Measurements from ENCODE around the gene TMEM134. TPM values are rescaled to one million over a fixed set of nuclear protein-coding genes. Genes with fewer than 3 reads are reported as not detected.
A peak's percentile ranks its signal among the peaks of the same experiment; 100 is the strongest.

Gene TMEM134
- total RNA-seq, 1 donor from 2014 or later = 87.5 TPM

GRCh38 chr11:67505605-67506396 lies 36.8 kb upstream of the TMEM134 start:
- Histone ChIP-seq H3K27ac (replicated peaks) (peak overlapping the region; percentile 100), H3K4me1 (peaks cover 62% of the 10 kb centered on the region), H3K4me3 (peak overlapping the region; percentile 97), H3K27me3 (ENCODE audit: low read depth) (no peaks in the 10 kb centered on the region), H3K36me3 (peaks cover 22% of the 10 kb centered on the region), H3K9me3 (replicated peaks) (no peaks in the 10 kb centered on the region)
- DNase-seq = peak; percentile 87
- TF ChIP-seq, protein P1, sequence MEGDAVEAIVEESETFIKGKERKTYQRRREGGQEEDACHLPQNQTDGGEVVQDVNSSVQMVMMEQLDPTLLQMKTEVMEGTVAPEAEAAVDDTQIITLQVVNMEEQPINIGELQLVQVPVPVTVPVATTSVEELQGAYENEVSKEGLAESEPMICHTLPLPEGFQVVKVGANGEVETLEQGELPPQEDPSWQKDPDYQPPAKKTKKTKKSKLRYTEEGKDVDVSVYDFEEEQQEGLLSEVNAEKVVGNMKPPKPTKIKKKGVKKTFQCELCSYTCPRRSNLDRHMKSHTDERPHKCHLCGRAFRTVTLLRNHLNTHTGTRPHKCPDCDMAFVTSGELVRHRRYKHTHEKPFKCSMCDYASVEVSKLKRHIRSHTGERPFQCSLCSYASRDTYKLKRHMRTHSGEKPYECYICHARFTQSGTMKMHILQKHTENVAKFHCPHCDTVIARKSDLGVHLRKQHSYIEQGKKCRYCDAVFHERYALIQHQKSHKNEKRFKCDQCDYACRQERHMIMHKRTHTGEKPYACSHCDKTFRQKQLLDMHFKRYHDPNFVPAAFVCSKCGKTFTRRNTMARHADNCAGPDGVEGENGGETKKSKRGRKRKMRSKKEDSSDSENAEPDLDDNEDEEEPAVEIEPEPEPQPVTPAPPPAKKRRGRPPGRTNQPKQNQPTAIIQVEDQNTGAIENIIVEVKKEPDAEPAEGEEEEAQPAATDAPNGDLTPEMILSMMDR (IDR thresholded peaks at IDR 0.05; ENCODE audit: borderline replicate concordance) = peak; percentile 98
- intact Hi-C loops (cut with micrococcal nuclease) = loop anchor here (10.0 kb wide), 1 partner anchor 111 kb away; the partner anchor contains the start of gene RAD9A

GRCh38 chr11:67504950-67505581 lies 36.0 kb upstream of the TMEM134 start, which contains the start of gene PITPNM1:
Gene PITPNM1, minus strand, starts transcription at chr11:67505363. Its CDS starts 1,183 bp downstream, at chr11:67504180.
- Histone ChIP-seq H3K27ac (replicated peaks) (peak within 1 kb of the TSS; percentile 100), H3K9me3 (replicated peaks) (no peaks in the 10 kb centered on the region), H3K36me3 (peaks cover 24% of the 10 kb centered on the region), H3K4me3 (peak within 1 kb of the TSS; percentile 97), H3K4me1 (peaks cover 68% of the 10 kb centered on the region), H3K27me3 (ENCODE audit: low read depth) (no peaks in the 10 kb centered on the region)
- TF ChIP-seq, protein P1 (IDR thresholded peaks at IDR 0.05; ENCODE audit: borderline replicate concordance) = no peak
- peak; percentile 86 for DNase-seq
- intact Hi-C loops (cut with micrococcal nuclease) = loop anchor here (10.0 kb wide), 1 partner anchor 110 kb away; the partner anchor contains the start of gene RAD9A

GRCh38 chr11:67504005-67504949 lies 35.2 kb upstream of the TMEM134 start:
- Histone ChIP-seq H3K36me3 (peaks cover 29% of the 10 kb centered on the region), H3K9me3 (replicated peaks) (no peaks in the 10 kb centered on the region), H3K4me1 (peaks cover 68% of the 10 kb centered on the region), H3K4me3 (peak overlapping the region; percentile 97), H3K27ac (replicated peaks) (peak overlapping the region; percentile 100), H3K27me3 (ENCODE audit: low read depth) (no peaks in the 10 kb centered on the region)
- TF ChIP-seq, protein P1 (IDR thresholded peaks at IDR 0.05; ENCODE audit: borderline replicate concordance) = no peak
- no peak for DNase-seq
- intact Hi-C loops (cut with micrococcal nuclease) = loop anchor here (10.0 kb wide), 1 partner anchor 109 kb away; the partner anchor contains the start of gene RAD9A

DNA sequence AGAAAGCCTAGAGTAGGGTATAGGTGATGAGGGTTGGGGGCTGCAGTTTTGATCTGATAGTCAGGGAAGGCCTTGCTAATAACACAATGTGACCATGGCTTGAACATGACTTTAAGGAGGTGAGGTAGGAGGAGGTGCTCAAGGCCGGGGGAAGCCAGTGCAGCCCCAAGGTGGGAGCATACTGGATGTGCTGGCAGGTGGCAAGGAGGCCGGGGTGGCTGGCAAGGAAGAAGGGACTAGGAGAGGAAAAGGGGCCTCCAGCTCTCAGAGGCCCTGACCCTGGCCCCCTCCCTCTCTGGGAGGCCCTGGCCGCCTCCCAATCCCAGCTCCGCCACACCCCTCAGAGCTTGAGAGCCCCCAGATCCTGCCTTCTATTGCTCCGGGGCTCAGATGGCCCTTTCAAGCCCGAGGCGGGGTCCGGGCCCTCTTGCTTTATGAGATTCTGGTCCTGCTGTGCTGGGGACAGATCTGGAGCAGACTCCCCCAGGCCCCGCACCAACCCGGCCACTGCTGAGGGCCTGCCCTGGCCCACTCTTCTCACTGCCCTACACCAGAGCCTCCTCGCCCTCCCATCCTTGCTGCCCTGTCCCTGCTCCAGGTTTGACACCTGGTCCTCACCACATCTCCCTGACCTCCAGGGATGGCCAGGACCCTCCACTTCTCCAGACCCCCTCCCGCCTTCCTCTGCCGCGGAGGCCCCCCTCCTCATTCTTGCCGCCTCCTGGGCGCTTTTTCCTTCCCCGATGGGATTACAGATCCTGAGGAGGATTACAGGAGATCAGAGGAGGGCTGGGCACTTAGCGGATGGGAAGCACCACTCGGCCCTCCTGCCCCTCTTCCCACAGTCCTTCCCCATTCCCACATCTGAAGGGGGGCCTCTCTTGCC lies 34.3 kb upstream of the TMEM134 start:
- Histone ChIP-seq H3K36me3 (peaks cover 30% of the 10 kb centered on the region), H3K9me3 (replicated peaks) (no peaks in the 10 kb centered on the region), H3K27me3 (ENCODE audit: low read depth) (no peaks in the 10 kb centered on the region), H3K4me1 (peaks cover 69% of the 10 kb centered on the region), H3K27ac (replicated peaks) (peak overlapping the region; percentile 100), H3K4me3 (peak overlapping the region; percentile 97)
- DNase-seq = no peak
- TF ChIP-seq, protein P1 (IDR thresholded peaks at IDR 0.05; ENCODE audit: borderline replicate concordance) = no peak
- intact Hi-C loops (cut with micrococcal nuclease) = loop anchor here (10.0 kb wide), 1 partner anchor 109 kb away; the partner anchor contains the start of gene RAD9A
